K562 (cell line): ENCODE data around the gene PARD3. TPM values are rescaled to one million over a fixed set of nuclear protein-coding genes. Genes with fewer than 3 reads are reported as not detected.

Experiments
- ATAC-seq: fragments of 200-7000 bp; cut with Tn5 transposase; 3 replicates; pipeline ENCODE4 v1.9.1; 2020; ENCODE audit warnings: moderate library complexity
- BruUV-seq: library from RNA; stranded (reverse); fragments of 400-500 nt; replicated peaks from 2 replicates; lab custom pipeline; 2021; lab: Mats Ljungman, UMichigan
- CTCF ChIA-PET: fragments of 300-600 bp; formaldehyde crosslinking; extraction: SDS; loops from one replicate; lab custom pipeline; 2021; ENCODE audit warnings: low intra/inter-chr PET ratio; lab: Yijun Ruan, JAX
- POLR2A ChIA-PET: fragments of 300-600, 350-650 bp; sonication (Branson Sonifier 250); formaldehyde crosslinking; extraction: SDS; loops from one replicate; lab custom pipeline; 2021; ENCODE audit warnings: antibody characterized with exemption, inconsistent platforms; lab: Yijun Ruan, JAX
- DNase-seq, 4 experiments: peaks; one replicate each; pipeline versions ENCODE4 v3.0.0 to v3.0.0-alpha.2; 2011 to 2018; ENCODE audit warnings: low spot score in 3 of 4, mixed read lengths in 3 of 4; ENCODE audit errors: extremely low read depth in 1 of 4
- FAIRE-seq: peaks from 2 replicates; lab custom pipeline; 2011; peaks lifted over from hg19 to GRCh38; lab: Jason Lieb, UNC
- H2AFZ ChIP-seq: 2 replicates; pipeline ENCODE4 v1.6.0; 2011; ENCODE audit warnings: low read depth, low read length, control low read depth, inconsistent platforms
- H3K27ac ChIP-seq: fragments of 200-600 bp; 3 replicates; pipeline ENCODE4 v1.8.0; 2011; ENCODE audit warnings: low read depth, mild to moderate bottlenecking, control low read depth, inconsistent platforms, low read length, moderate library complexity, mixed read lengths; ENCODE audit errors: extremely low read depth
- H3K27me3 ChIP-seq, 2 experiments: fragments of 300-600 bp in 1 of 2; 2 replicates in 1 of 2; 3 replicates in 1 of 2; pipeline versions ENCODE4 v1.6.0 to v1.8.0; 2011; ENCODE audit warnings: inconsistent platforms in 2 of 2, low read length in 2 of 2, mild to moderate bottlenecking in 1 of 2, mixed read lengths in 1 of 2, moderate library complexity in 1 of 2; ENCODE audit not compliant: control insufficient read depth in 2 of 2, insufficient read depth in 2 of 2
- H3K36me3 ChIP-seq: fragments of 300-600 bp; 3 replicates; pipeline ENCODE4 v1.8.0; 2011; ENCODE audit warnings: mild to moderate bottlenecking, low read length, inconsistent platforms; ENCODE audit not compliant: control insufficient read depth, insufficient read depth
- H3K4me1 ChIP-seq, 2 experiments: fragments of 200-600 bp in 1 of 2; replicated peaks in 1 of 2; 2 replicates in 1 of 2; 3 replicates in 1 of 2; pipeline versions ENCODE4 v1.5.1 to v1.8.0; 2011; ENCODE audit warnings: inconsistent platforms in 2 of 2, low read length in 2 of 2, mild to moderate bottlenecking in 1 of 2, mixed read lengths in 1 of 2, moderate library complexity in 1 of 2; ENCODE audit not compliant: control insufficient read depth in 2 of 2, insufficient read depth in 2 of 2
- H3K4me2 ChIP-seq: 2 replicates; pipeline ENCODE4 v1.6.1; 2011; ENCODE audit warnings: low read length, control low read depth, inconsistent platforms, mixed read lengths; ENCODE audit not compliant: insufficient read depth
- H3K4me3 ChIP-seq: fragments of 200-600 bp; sonication (generic), shearing (Covaris generic); 2 replicates; pipeline ENCODE4 v1.5.1; 2016; ENCODE audit warnings: control low read depth, inconsistent platforms
- H3K79me2 ChIP-seq: fragments of 200-600 bp; 3 replicates; pipeline ENCODE4 v1.8.0; 2011; ENCODE audit warnings: low read length, inconsistent platforms; ENCODE audit not compliant: control insufficient read depth, insufficient read depth
- H3K9ac ChIP-seq, 2 experiments: 2 replicates each; pipeline versions ENCODE4 v1.6.0 to v1.6.1; 2011; ENCODE audit warnings: low read depth in 2 of 2, low read length in 2 of 2, control low read depth in 1 of 2, inconsistent platforms in 1 of 2, mild to moderate bottlenecking in 1 of 2, mixed read lengths in 1 of 2; ENCODE audit not compliant: insufficient read depth in 1 of 2
- H3K9me1 ChIP-seq: one replicate; pipeline ENCODE4 v1.6.0; 2011; ENCODE audit warnings: inconsistent platforms, mild to moderate bottlenecking, low read length, moderate library complexity; ENCODE audit not compliant: control insufficient read depth, insufficient read depth
- H3K9me3 ChIP-seq: replicated peaks from 2 replicates; pipeline ENCODE4 v1.5.1; 2011; ENCODE audit warnings: low read depth, low read length, inconsistent platforms; ENCODE audit not compliant: control insufficient read depth, insufficient read depth
- H4K20me1 ChIP-seq: replicated peaks from 2 replicates; pipeline ENCODE4 v1.6.1; 2011; ENCODE audit warnings: low read length, inconsistent platforms, mixed read lengths; ENCODE audit not compliant: control insufficient read depth, insufficient read depth
- EGR1 ChIP-seq: fragments of 450-650 bp; conservative IDR thresholded peaks from 2 replicates; pipeline ENCODE4 v1.6.1; 2017; ENCODE audit warnings: mild to moderate bottlenecking
- GTF2A2 ChIP-seq: IDR thresholded peaks from 2 replicates; pipeline ENCODE4 v1.6.1; 2016; ENCODE audit warnings: mild to moderate bottlenecking, missing genetic modification characterization, missing compliant biosample characterization
- NFIC ChIP-seq: fragments of 450-650 bp; IDR thresholded peaks from 2 replicates; pipeline ENCODE4 v1.6.1; 2017; ENCODE audit warnings: mild to moderate bottlenecking, inconsistent platforms
- WGBS: fragments of 100-300 bp; shearing (Covaris generic); methylation state at CpG from one replicate; pipeline ENCODE4 v1.1.6; 2016; ENCODE audit warnings: low coverage, mixed read lengths; ENCODE audit not compliant: insufficient coverage; ENCODE audit errors: missing lambda C conversion rate; 5-methylcytosine and 5-hydroxymethylcytosine counted together
- in situ Hi-C: fragments of 300-500 bp; cut with MboI; formaldehyde crosslinking; loops from 4 replicates; pipeline ENCODE4 v1.15.0; 2018; ENCODE audit warnings: inconsistent platforms, mixed read lengths
- intact Hi-C: fragments of 100-400 bp; cut with micrococcal nuclease; formaldehyde crosslinking; loops from 2 replicates; pipeline ENCODE4 v1.14.2; 2022
- polyA plus RNA-seq, 8 experiments: library from polyadenylated mRNA; depleted of rRNA in 4 of 8; stranded (reverse) in 5 of 8; unstranded in 3 of 8; fragments of >200 nt; fragmentation: Nextera tagmentation in 2 of 8; fragmentation: Illumina TruSeq in 1 of 8; extraction: Ambion mirVana in 2 of 8; extraction: Trizol in 1 of 8; gene quantifications; 2 replicates each; pipeline versions ENCODE4 v1.2.1 to v1.2.3, GENCODE V29; 2011 to 2014; ENCODE audit warnings: inconsistent platforms in 1 of 8, missing spikeins in 1 of 8
- total RNA-seq, 7 experiments: library from RNA; depleted of rRNA in 6 of 7; stranded (reverse); fragments of >200 nt in 6 of 7; fragmentation: Illumina TruSeq in 2 of 7; extraction: Trizol in 2 of 7; gene quantifications; 2 replicates each; pipeline versions ENCODE4 v1.2.1 to v1.2.3, GENCODE V29; 2011 to 2021; ENCODE audit warnings: low replicate concordance in 1 of 7

Gene PARD3
- total and polyA plus RNA-seq, 9 of the 15 experiments (the other 6 are each of a cell fraction or from before 2014, with no cell fraction given), result 2.7 to 11.7 (median 7.7) TPM

- TF ChIP-seq GTF2A2, result no peak
- Histone ChIP-seq H3K4me1 (peaks cover 0 to 8% of the 10 kb centered on the region in 2 experiments; a peak in 1 of 5 replicates), H3K27ac (no peak overlapping the region), H3K4me3 (no peak overlapping the region), H3K36me3 (no peaks in the 10 kb centered on the region), H3K27me3 (peaks cover 2 to 26% of the 10 kb centered on the region in 2 experiments; a peak in 4 of 5 replicates), H3K79me2 (no peaks in the 10 kb centered on the region; the same call in 2 of the 3 replicates), H3K9ac (no peak overlapping the region), H3K9me1 (no peaks in the 10 kb centered on the region), H2AFZ (no peak overlapping the region), H4K20me1 (peaks cover 12% of the 10 kb centered on the region), H3K4me2 (no peak overlapping the region), H3K9me3 (no peaks in the 10 kb centered on the region)
- FAIRE-seq, result no peak
- DNase-seq, result no peak
- ChIA-PET CTCF (no interaction called here), POLR2A (interaction anchor here (0.7 kb wide), 1 partner anchor 11 kb away, joined by 4 read pairs; no protein-coding TSS in a partner anchor)
- ATAC-seq, result no peak
- intact Hi-C loops (no loop called here), in situ Hi-C loops (no loop called here)
- 31% methylated on average over 3 of the region's 3 CpGs for WGBS
- no TSS peak for BruUV-seq
These were observed 5.3 kb downstream of the PARD3 start for GRCh38 chr10:34809796-34810195.

DNA sequence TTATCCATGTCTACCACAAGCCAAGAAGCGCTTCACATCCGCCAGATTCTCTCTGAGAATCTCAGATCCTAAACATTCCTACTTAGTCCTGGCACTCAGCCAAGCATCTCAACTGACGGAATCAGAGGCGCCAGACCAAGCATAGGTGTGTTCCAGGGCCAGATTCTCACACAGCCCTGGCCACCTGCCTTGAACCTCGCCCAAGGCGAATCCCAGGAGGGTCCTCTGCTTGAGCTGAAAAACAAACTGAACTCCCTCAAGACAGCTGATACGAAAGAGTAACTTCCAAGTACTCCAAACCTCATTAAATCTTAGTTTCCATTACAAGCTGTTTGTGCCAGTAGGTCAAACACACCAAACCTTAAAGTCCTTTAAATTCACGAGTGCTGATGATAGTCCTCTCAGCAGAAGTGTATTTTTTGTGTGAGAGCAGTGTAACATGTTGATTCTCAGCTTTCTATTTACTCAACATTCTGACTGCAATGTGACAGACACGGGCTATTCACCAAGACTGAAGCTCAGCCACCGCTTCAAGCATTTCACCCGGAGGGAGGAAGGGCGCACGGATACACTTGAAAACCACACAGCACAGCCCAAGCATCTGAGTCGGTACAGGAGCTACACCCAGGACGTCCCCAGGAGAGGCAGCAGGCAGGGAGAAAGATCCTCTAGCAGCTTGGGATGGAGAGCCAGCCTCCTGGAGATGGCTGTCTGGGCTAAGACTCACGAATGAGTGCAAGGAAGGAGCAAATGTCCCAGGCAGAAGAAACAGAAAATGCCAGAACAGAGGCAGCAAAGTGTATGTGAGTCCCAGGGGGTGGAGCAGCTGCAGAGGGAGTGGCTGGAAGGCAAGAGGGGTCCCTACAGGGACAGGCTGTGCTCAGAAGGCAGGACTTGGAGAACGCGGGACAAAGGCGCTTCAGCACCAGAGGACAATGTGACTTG is 6.0 kb downstream of the PARD3 start:
- peaks cover 0 to 2% of the 10 kb centered on the region in 2 experiments; a peak in 1 of 5 replicates for H3K4me1 ChIP-seq
- peaks cover 12% of the 10 kb centered on the region for H4K20me1 ChIP-seq
- H3K27me3 ChIP-seq, result peaks cover 2 to 22% of the 10 kb centered on the region in 2 experiments; a peak in 4 of 5 replicates
- CTCF ChIA-PET, result no interaction called here
- DNase-seq (no peak), ATAC-seq (no peak), FAIRE-seq (no peak)
- no peak overlapping the region for H3K9ac ChIP-seq
- H3K36me3 ChIP-seq, result no peaks in the 10 kb centered on the region
- no peak overlapping the region for H3K27ac ChIP-seq
- no peak overlapping the region for H2AFZ ChIP-seq
- no peak overlapping the region for H3K4me2 ChIP-seq
- no peaks in the 10 kb centered on the region for H3K9me3 ChIP-seq
- H3K9me1 ChIP-seq, result no peaks in the 10 kb centered on the region
- intact Hi-C loops (no loop called here), in situ Hi-C loops (no loop called here)
- H3K4me3 ChIP-seq, result no peak overlapping the region
- no peaks in the 10 kb centered on the region; the same call in 2 of the 3 replicates for H3K79me2 ChIP-seq
- POLR2A ChIA-PET, result interaction anchor here (0.6 to 2.4 kb wide), 4 partner anchors 8 to 1686 kb away, joined by 3 to 9 read pairs (median 4); no protein-coding TSS in a partner anchor
- no TSS peak for BruUV-seq
- TF ChIP-seq NFIC (peak; percentile 84), EGR1 (no peak)
- TF ChIP-seq, all 486 proteins: peak for 1
- 33% methylated on average over 19 of the region's 19 CpGs for WGBS
